HG02588 (cell line): Measurements from ENCODE around the gene ENPEP.
"Not testable (repeated sequence)": the region's sequence is repeated elsewhere in the genome, so short reads cannot be mapped to it uniquely, and the experiment has no call there.

Source experiments
- ATAC-seq: cut with Tn5 transposase; IDR thresholded peaks from one replicate; pipeline ENCODE4 v1.9.1; 2021; ENCODE audit warnings: mild to moderate bottlenecking, moderate library complexity; ENCODE audit not compliant: unreplicated experiment

ENPEP gene, protein sequence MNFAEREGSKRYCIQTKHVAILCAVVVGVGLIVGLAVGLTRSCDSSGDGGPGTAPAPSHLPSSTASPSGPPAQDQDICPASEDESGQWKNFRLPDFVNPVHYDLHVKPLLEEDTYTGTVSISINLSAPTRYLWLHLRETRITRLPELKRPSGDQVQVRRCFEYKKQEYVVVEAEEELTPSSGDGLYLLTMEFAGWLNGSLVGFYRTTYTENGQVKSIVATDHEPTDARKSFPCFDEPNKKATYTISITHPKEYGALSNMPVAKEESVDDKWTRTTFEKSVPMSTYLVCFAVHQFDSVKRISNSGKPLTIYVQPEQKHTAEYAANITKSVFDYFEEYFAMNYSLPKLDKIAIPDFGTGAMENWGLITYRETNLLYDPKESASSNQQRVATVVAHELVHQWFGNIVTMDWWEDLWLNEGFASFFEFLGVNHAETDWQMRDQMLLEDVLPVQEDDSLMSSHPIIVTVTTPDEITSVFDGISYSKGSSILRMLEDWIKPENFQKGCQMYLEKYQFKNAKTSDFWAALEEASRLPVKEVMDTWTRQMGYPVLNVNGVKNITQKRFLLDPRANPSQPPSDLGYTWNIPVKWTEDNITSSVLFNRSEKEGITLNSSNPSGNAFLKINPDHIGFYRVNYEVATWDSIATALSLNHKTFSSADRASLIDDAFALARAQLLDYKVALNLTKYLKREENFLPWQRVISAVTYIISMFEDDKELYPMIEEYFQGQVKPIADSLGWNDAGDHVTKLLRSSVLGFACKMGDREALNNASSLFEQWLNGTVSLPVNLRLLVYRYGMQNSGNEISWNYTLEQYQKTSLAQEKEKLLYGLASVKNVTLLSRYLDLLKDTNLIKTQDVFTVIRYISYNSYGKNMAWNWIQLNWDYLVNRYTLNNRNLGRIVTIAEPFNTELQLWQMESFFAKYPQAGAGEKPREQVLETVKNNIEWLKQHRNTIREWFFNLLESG

GRCh38 chr4:110475881-110476818 lies at the start of gene ENPEP:
Gene ENPEP (plus strand): TSS chr4:110476155. CDS start chr4:110476415, 260 bp downstream.
- ATAC-seq, result no peak

GRCh38 chr4:110431805-110432204 lies 44.1 kb upstream of the ENPEP start:
- not testable (repeated sequence) for ATAC-seq

DNA sequence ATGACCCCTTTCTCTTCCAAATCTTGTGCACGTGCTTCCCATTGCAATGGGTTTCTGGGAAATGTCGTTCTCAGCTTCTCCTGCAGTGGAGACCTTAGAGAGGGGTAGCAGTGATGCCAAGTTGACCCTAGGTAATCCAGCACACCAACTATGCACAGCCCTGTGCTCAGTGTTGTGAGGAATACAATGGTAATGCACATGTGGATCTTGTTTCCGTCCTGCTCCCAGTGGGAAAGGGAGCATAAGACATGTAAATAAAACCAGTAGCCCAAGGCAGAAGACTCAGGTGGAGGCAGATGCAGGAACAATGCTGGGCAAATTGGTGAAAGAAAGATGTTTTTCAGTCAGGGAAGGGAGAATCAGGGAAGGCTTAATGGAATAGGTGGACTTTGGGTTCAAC lies 38.7 kb upstream of the ENPEP start:
- not testable (repeated sequence) for ATAC-seq

- not testable (repeated sequence) for ATAC-seq
Measured at GRCh38 chr4:110439209-110439608, 36.7 kb upstream of the ENPEP start.

GRCh38 chr4:110442309-110442708 lies 33.6 kb upstream of the ENPEP start:
- no peak for ATAC-seq

DNA sequence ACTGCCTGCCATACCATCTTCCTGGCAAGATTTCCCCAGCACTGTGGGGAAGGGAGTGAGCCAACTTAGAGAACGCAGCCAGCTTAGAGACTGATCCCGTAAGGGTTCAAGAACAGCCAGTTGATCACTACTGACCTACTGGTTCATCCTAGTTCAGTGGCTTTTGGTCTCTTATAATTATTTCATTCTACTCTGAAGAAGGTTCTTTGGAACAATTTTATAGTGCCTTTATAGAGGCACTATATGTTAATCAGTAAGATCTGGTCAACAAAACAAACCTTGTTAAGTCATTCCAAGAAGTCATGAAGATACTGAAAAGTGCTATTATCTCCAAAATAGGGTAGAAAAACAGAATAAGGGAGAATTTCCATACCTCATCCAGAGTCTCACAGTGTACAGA lies 33.2 kb upstream of the ENPEP start:
- no peak for ATAC-seq

- ATAC-seq, result no peak
Measured at GRCh38 chr4:110449947-110450346, 26.0 kb upstream of the ENPEP start.

- no peak for ATAC-seq
Measured at GRCh38 chr4:110452546-110452945, 23.4 kb upstream of the ENPEP start.

DNA sequence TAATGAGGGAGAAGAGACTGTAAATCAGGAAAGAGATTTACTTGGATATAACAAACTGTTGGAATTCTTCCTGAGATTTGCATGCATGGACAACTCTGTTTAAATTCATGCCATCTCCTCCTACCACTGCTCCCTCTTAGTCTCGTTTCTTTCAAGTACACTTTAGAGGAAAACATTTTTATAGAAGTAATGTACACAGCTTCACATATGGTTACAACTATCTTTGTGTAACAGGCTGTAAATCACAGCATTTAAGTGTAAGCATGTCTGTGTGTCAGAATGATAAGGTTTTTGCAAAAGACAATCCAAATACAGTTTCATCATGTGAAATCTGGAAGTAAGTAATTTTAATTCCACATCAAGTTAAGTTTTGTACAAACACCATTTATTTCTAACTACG lies 21.5 kb upstream of the ENPEP start:
- ATAC-seq, result no peak

GRCh38 chr4:110458494-110459266 lies 17.3 kb upstream of the ENPEP start:
- ATAC-seq, result no peak

GRCh38 chr4:110460074-110460746 lies 15.7 kb upstream of the ENPEP start:
- ATAC-seq, result no peak

- no peak for ATAC-seq
Measured at GRCh38 chr4:110467400-110467799, 8.6 kb upstream of the ENPEP start.

DNA sequence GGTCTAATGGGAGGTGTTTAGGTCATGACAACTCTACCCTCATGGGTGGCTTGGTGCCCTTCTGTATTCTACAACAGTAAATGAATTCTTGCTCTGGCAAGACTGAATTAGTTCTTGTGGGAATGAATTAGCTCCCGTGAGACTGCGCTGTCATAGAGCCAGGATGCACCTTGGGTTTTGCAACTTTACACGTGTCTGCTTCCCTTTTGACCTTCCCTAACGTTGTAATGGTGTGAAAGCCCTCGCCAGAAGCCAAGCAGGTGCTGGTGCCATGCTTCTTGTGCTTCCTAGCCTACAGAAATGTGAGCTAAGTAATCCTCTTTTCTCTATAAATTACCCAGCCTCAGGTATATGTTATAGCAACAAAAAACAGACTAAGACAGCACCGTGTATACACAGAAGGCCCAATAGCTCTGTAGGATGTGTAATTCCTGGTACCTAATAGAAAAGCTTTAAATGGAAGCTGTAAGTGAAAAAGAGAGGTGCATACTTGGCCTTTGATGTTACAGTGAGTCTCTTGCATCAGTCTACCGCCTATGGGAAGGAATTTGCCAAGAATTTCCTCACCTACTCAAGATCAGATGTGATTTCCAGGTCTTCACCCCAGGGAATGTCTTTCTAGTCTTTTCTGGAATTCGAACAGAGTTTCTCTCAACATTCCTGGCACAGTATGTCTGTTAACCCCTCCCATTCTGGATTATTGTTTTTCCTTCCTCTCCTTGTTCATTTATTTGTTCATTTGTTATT lies 3.2 kb upstream of the ENPEP start:
- no peak for ATAC-seq

DNA sequence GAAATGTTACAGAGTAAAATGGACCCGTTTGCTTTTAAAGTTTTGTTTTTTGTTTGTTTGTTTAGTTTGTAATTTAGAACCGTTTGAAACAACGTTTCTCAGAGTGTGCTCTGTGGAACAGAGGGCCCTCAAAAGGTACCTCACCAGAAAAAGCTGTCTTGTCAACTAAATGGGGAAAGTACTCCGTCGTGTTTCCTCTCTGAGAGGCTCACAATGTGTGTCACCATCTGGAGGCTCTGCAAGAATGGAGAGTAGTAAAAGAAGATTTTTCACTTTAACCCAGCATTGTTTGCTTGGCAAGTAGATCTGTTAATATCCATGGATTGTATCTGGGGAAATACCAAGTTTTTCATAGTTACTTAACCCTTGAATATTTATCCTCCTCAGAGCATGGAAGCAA lies 1.5 kb upstream of the ENPEP start:
- ATAC-seq, result no peak

DNA sequence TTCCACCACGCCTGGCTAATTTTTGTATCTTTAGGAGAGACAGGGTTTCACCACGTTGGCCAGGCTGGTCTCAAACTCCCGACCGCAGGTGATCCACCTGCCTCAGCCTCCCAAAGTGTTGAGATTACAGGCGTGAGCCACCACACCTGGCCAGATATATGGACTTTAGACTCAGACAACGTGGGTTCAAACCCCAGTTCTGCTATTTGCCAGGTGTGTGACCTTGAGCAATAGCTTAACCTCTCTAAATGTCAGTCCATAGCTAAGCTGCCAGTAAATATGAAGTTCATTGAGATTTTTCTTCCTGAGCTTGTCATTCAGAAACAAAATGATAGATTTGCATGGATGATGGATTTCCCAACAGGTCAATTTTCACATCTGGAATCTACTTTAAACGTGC lies 875 bp upstream of the ENPEP start:
- not testable (repeated sequence) for ATAC-seq

- no peak for ATAC-seq
Measured at GRCh38 chr4:110477836-110478235, 1.9 kb downstream of the ENPEP start.

- no peak for ATAC-seq
Measured at GRCh38 chr4:110480031-110480549, 4.1 kb downstream of the ENPEP start.

DNA sequence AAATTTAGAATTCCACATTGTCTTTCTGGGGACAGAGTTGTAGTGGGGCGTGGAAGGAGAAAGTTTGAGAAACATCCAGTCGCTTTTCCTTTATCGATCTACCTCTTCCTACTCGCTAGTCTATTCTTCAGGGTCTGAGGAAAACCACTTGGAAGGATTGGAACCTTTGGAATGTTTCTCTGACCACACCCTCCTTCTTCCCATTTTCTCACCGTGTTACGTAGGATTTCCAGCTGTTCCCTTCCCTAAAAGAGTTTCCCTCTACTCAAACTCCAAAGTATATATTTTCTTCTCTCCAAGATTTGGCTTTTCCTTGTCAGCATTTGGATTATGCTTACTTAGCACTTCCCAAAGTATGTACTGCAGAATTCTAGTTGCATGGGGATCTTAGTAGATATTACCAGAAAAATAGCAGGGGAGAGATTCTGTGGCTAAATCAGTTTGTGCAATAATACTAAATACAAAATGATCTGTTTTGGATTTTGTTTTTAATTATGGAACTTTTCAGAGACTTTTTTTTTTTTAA lies 4.9 kb downstream of the ENPEP start:
- no peak for ATAC-seq
